MM.1S (cell line): Measurements from ENCODE around the gene HSPG2.

Source experiments
- DNase-seq: peaks from one replicate; pipeline ENCODE4 v3.0.0-alpha.2; 2015
- H2AFZ ChIP-seq: fragments of 300-600 bp; sonication (generic); 2 replicates; pipeline ENCODE4 v1.6.0; 2016; ENCODE audit warnings: antibody characterized with exemption, low read length
- H3F3A ChIP-seq: fragments of 300-600 bp; sonication (generic); 2 replicates; pipeline ENCODE4 v1.6.1; 2016; ENCODE audit warnings: mild to moderate bottlenecking, antibody characterized with exemption, low read length, moderate library complexity, mixed read lengths; ENCODE audit not compliant: insufficient read depth
- H3K27ac ChIP-seq: fragments of 300-600 bp; sonication (generic); 2 replicates; pipeline ENCODE4 v1.5.1; 2016; ENCODE audit warnings: mild to moderate bottlenecking, low read length
- H3K27me3 ChIP-seq: fragments of 300-600 bp; sonication (generic); replicated peaks from 2 replicates; pipeline ENCODE4 v1.6.0; 2016; ENCODE audit warnings: low read length; ENCODE audit not compliant: insufficient read depth
- H3K36me3 ChIP-seq: fragments of 300-600 bp; sonication (generic); replicated peaks from 2 replicates; pipeline ENCODE4 v1.6.1; 2016; ENCODE audit warnings: mild to moderate bottlenecking, low read length, mixed read lengths; ENCODE audit not compliant: insufficient read depth
- H3K4me1 ChIP-seq: fragments of 300-600 bp; sonication (generic); 2 replicates; pipeline ENCODE4 v1.6.1; 2016; ENCODE audit warnings: low read length, mixed read lengths
- H3K4me2 ChIP-seq: fragments of 300-600 bp; sonication (generic); 2 replicates; pipeline ENCODE4 v1.6.0; 2016; ENCODE audit warnings: low read depth, low read length
- H3K4me3 ChIP-seq: fragments of 300-600 bp; sonication (generic); 2 replicates; pipeline ENCODE4 v1.5.1; 2016; ENCODE audit warnings: low read length, mixed read lengths
- H3K79me2 ChIP-seq: fragments of 300-600 bp; sonication (generic); 2 replicates; pipeline ENCODE4 v1.6.1; 2016; ENCODE audit warnings: mixed run types, low read length, mixed read lengths
- H3K9ac ChIP-seq: fragments of 300-600 bp; sonication (generic); 2 replicates; pipeline ENCODE4 v1.6.1; 2016; ENCODE audit warnings: low read length, mixed read lengths
- H3K9me2 ChIP-seq: fragments of 300-600 bp; sonication (generic); replicated peaks from 2 replicates; pipeline ENCODE4 v1.6.1; 2016; ENCODE audit warnings: mild to moderate bottlenecking, low read length, mixed read lengths; ENCODE audit not compliant: insufficient read depth
- H3K9me3 ChIP-seq: fragments of 300-600 bp; sonication (generic); replicated peaks from 2 replicates; pipeline ENCODE4 v1.6.1; 2016; ENCODE audit warnings: mild to moderate bottlenecking, low read length, mixed read lengths; ENCODE audit not compliant: insufficient read depth
- H4K20me1 ChIP-seq: fragments of 300-600 bp; sonication (generic); 2 replicates; pipeline ENCODE4 v1.6.1; 2016; ENCODE audit warnings: mild to moderate bottlenecking, low read length, moderate library complexity, mixed read lengths; ENCODE audit not compliant: insufficient read depth
- CTCF ChIP-seq: fragments of 300-600 bp; sonication (generic); IDR thresholded peaks from 2 replicates; pipeline ENCODE4 v1.5.1; 2016; ENCODE audit warnings: antibody characterized with exemption, low read length, mixed read lengths
- EZH2 ChIP-seq: fragments of 300-600 bp; sonication (generic); optimal IDR thresholded peaks from 2 replicates; pipeline ENCODE3; 2017; ENCODE audit warnings: low read depth, mild to moderate bottlenecking, antibody characterized with exemption, low read length, mixed read lengths
- EZH2phosphoT487 ChIP-seq: fragments of 300-600 bp; sonication (generic); IDR thresholded peaks from 2 replicates; pipeline ENCODE4 v1.6.1; 2018; ENCODE audit warnings: antibody characterized with exemption, low read length

The HSPG2 gene

DNA sequence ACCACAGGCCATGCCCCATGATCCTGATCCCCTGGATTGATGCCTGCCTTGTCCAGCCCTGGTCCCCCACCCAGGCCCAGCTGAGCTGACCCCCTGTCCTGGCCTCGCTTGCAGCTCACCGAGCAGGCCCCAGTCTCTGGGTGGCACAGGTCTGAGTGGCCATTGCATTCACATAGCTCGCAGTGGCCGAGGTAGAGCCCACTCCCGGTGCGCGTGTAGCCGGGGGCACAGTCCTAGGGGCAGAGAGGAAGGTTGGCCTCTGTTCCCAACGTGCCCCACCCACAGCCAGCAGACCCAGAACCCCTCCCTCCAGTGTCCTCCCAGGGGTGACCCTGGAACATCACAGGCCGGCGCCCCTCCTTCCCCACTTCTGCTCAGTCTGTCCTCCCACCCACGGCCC, 73.1 kb downstream of the HSPG2 start:
- no peaks in the 10 kb centered on the region for H3K36me3 ChIP-seq

GRCh38 chr1:21861602-21862429, 75.3 kb downstream of the HSPG2 start:
- Histone ChIP-seq H3K4me1 (peaks cover 21% of the 10 kb centered on the region), H3K9me2 (no peaks in the 10 kb centered on the region), H3K4me3 (no peak overlapping the region), H3K36me3 (no peaks in the 10 kb centered on the region), H3K27me3 (no peaks in the 10 kb centered on the region), H3K4me2 (no peak overlapping the region), H3K27ac (no peak overlapping the region), H2AFZ (no peak overlapping the region), H4K20me1 (no peaks in the 10 kb centered on the region), H3K9me3 (no peaks in the 10 kb centered on the region), H3F3A (peaks cover 11% of the 10 kb centered on the region), H3K79me2 (no peaks in the 10 kb centered on the region), H3K9ac (no peak overlapping the region)
- no peak for DNase-seq
- TF ChIP-seq CTCF (no peak), EZH2phosphoT487 (no peak), EZH2 (no peak)

More for the DNA sequence above, 73.1 kb downstream of the HSPG2 start:
- no peaks in the 10 kb centered on the region for H3K27me3 ChIP-seq
- no peaks in the 10 kb centered on the region for H3K9me2 ChIP-seq
- H3K4me1 ChIP-seq = peaks cover 32% of the 10 kb centered on the region
- H3K79me2 ChIP-seq = no peaks in the 10 kb centered on the region
- H3K9me3 ChIP-seq = no peaks in the 10 kb centered on the region
- TF ChIP-seq EZH2phosphoT487 = no peak
- no peak for TF ChIP-seq CTCF
- TF ChIP-seq EZH2 = no peak
- H3K9ac ChIP-seq = no peak overlapping the region
- no peak overlapping the region for H3K27ac ChIP-seq
- H4K20me1 ChIP-seq = no peaks in the 10 kb centered on the region
- no peak overlapping the region for H3K4me2 ChIP-seq
- DNase-seq = no peak
- no peak overlapping the region for H3K4me3 ChIP-seq
- no peak overlapping the region for H2AFZ ChIP-seq
- H3F3A ChIP-seq = peaks cover 17% of the 10 kb centered on the region

GRCh38 chr1:21860971-21861370, 76.1 kb downstream of the HSPG2 start:
- H3K4me3 ChIP-seq = no peak overlapping the region
- H3K4me1 ChIP-seq = peaks cover 13% of the 10 kb centered on the region
- H3K9ac ChIP-seq = no peak overlapping the region
- no peaks in the 10 kb centered on the region for H4K20me1 ChIP-seq
- TF ChIP-seq EZH2phosphoT487 (no peak), CTCF (no peak), EZH2 (no peak)
- H3F3A ChIP-seq = peaks cover 2% of the 10 kb centered on the region
- no peak overlapping the region for H3K4me2 ChIP-seq
- no peaks in the 10 kb centered on the region for H3K79me2 ChIP-seq
- H2AFZ ChIP-seq = no peak overlapping the region
- H3K9me3 ChIP-seq = no peaks in the 10 kb centered on the region
- H3K27me3 ChIP-seq = no peaks in the 10 kb centered on the region
- H3K9me2 ChIP-seq = no peaks in the 10 kb centered on the region
- no peak overlapping the region for H3K27ac ChIP-seq
- H3K36me3 ChIP-seq = no peaks in the 10 kb centered on the region
- DNase-seq = no peak
